ENCODE data around the gene MCUR1.

GRCh38 chr6:13776602-13777001, 37.8 kb downstream of the MCUR1 start:
- TF ChIP-seq CTCF (IDR thresholded peaks at IDR 0.05) (no peak), TCF7L2 (IDR thresholded peaks at IDR 0.05; ENCODE audit: low read depth, low read length) (no peak), POLR2AphosphoS5 (IDR thresholded peaks at IDR 0.05; ENCODE audit: low read depth, low read length) (no peak), SIN3A (IDR thresholded peaks at IDR 0.05; ENCODE audit: borderline replicate concordance, insufficient read depth, low read depth, low read length) (no peak), REST (IDR thresholded peaks at IDR 0.05; ENCODE audit: insufficient read depth in 1 of 2, low read depth in 2 of 2, low read length in 1 of 2) (no peak)

All from Panc1 (cell line).